GM21737 (cell line): ENCODE data around the gene SF3A1.
"Not testable (repeated sequence)": the region's sequence is repeated elsewhere in the genome, so short reads cannot be mapped to it uniquely, and the experiment has no call there.

ENCODE experiments used
- ATAC-seq: cut with Tn5 transposase; IDR thresholded peaks from one replicate; pipeline ENCODE4 v1.9.1; 2021; ENCODE audit warnings: mild to moderate bottlenecking, moderate library complexity; ENCODE audit not compliant: unreplicated experiment

Gene SF3A1

DNA sequence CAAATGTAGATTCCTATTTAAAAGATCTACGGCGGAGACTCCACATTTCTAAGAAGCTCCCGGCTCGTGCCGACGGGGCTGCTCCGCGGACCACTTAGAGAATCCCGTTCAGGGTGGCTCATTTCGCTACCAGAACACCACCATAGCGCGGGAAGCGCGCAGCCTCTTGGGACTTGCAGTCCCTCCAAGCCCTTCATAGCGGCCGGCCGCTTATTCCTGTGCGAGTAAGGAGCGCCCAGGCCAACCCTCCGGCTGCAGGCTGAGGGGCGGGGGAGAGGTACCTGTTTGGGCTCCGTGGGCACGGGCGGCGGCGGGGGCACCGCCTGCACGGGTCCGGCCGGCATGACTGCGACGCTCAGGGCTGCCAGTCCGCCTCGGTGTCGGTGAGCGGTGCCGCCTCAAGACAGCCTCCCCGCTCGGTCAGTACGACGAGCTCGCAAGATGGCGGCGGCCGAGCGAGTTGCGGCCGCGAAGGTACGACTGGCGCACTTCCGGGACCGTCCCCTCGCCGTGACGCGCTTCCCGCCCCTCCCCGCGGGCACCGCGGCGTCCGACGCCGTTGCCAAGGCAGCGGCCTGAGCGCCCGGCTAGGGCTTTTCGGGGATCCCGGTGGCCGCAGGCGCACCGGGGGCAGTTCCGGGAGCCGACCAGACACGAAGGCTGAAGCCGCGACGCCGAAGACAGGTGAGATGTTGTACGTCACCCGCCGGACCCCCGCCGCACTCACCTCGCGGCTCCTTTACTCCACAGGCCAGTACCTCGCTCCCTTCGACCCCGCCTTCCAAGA lies at the start of gene SF3A1, which contains the start of gene CCDC157:
Gene SF3A1, minus strand, starts transcription at position 446 of the 787 bp plus-strand sequence. Its CDS starts 102 bp downstream, at position 344.
Gene CCDC157, plus strand, starts transcription at position 559 of the 787 bp plus-strand sequence. CDS start 8,994 bp downstream, outside the sequence.
- peak; percentile 82 for ATAC-seq

DNA sequence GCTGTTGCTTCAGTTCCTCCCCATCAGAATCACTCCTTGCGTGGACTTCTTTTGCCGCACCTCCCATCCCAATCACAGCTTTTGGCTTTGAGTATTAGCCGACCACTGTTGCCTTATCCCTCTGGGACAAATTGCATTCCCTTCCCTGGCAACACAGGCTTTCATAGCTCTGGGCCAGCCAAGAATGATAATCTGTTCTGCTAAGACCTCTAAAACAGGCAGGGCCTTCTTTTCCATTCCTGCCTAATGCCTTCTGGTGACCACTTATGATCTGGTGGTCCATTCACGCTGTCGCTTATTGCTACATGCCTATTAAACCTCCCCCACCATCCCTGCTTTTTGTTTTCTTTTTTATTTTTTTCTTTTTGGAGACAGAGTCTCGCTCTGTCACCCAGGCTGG lies 49.7 kb upstream of the SF3A1 start:
- no peak for ATAC-seq

GRCh38 chr22:30405731-30406130 lies 49.0 kb upstream of the SF3A1 start:
- ATAC-seq, result no peak

GRCh38 chr22:30404307-30404706 lies 47.6 kb upstream of the SF3A1 start:
- no peak for ATAC-seq

GRCh38 chr22:30402766-30403104 lies 46.0 kb upstream of the SF3A1 start:
- not testable (repeated sequence) for ATAC-seq

DNA sequence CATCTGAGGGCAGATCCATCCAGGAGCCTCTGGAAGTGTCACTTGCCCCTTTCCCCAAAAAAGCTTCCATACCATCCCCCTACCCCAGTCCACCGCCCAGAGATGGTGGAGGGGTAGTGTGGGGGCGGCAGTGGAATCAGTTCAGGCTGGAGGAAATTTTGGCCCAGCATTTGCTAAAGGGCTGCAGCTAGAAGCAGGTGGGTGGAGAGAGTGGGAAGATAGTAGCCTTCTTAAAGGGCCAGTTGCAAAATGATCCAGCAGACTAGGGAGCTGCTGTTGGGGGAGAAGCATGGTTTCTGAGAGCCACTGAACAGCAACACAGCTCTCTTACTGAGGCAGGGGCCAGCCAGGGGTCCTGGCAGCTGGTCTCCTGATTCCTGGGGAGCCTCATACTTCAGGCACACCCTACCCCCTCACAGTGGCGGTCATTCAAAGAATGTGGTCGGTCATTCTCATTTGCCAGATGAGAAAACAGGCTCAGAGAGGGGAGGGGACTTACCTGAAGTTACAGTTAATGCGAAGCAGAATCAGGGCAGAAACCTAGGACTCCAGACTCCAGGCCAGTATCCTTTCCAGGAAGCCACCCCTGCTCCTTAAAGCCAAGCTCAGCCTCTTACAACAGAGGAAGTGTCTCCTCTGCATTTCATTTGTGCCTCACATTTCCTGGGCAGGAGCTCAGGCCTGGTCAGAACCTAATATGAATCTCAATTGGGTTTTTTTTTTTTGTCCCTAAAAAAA lies 45.5 kb upstream of the SF3A1 start:
- ATAC-seq, result no peak

GRCh38 chr22:30401024-30401423 lies 44.3 kb upstream of the SF3A1 start:
- ATAC-seq, result not testable (repeated sequence)

DNA sequence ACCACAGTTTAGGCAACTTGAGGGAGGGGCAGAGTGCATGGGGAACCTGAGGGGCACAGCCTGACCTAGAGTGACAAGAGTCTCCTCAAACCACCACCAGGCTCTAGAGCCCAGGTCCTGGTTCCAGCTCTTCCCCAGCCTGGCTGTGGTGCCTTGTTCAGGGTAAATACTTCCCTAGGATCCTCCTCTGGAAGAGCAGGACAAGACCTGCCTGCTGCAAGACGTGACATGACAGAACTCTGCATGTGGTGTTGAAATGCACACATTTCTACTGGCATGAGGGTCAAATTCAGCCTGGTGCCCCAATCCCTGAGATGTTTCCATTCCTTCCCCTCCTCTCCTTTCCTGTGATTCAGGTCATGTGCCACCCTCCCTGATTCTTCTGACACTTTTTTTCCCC lies 43.5 kb upstream of the SF3A1 start:
- ATAC-seq, result no peak

DNA sequence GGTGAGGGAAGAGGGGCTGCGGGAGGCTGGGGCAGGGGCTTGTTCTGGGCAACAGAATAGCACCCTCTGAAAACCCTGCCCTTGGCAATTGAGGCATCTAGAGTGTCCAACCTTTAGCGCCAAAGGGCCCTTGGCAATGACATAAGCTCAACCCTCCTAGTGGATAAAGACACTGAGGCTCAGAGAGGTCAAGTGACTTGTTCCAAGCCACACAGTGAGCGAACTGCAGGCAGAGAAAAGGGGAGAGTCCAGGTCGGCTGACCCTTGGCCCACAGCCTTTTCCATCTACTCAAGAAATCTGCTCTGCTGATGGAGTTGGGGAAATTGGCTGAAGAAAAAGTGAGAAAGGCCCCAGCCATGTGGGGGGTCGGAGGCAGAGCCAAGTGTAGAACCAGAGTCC lies 43.0 kb upstream of the SF3A1 start:
- no peak for ATAC-seq

DNA sequence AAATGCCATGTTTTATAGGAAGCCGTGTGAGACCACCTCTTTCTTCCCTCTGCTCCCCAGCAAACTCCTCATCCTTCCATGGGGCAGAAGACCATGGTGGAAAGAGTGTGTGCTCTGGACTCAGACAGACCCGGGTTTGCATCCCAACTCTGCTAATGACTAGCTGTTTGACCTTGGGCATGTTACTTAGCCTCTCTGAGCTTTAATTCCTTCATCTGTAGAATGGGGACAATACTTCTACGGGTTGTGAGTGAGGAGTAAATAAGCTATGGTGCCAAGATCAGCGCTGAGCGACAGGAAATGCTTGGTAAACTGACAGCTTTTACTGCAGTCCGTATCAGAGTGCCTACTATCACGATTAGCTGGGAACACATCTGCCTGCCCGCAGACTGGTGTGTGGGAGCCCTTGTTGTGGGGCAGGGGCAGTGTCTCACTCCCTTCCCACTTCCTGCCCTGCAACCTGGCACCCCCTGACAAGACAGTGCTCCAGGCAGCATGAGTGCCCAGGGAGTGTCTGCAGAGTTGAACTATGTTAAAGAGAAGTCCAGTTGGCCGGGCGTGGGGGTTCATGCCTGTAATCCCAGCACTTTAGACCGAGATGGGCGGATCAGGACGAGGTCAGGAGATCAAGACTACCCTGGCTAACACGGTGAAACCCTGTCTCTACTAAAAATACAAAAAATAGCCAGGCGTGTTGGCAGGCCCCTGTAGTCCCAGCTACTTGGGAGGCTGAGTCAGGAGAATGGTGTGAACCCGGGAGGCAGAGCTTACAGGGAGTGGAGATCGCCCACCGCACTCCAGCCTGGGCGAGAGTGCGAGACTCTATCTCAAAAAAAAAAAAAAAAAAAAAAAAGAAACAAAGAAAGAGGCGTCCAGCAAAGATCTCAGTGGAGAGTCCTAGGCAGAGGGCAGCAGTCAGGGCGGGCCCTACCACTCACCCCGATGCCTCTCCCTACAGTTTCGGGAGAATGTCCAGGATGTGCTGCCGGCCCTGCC lies 42.3 kb upstream of the SF3A1 start:
- no peak for ATAC-seq

GRCh38 chr22:30397656-30398635 lies 41.3 kb upstream of the SF3A1 start:
- ATAC-seq, result no peak

DNA sequence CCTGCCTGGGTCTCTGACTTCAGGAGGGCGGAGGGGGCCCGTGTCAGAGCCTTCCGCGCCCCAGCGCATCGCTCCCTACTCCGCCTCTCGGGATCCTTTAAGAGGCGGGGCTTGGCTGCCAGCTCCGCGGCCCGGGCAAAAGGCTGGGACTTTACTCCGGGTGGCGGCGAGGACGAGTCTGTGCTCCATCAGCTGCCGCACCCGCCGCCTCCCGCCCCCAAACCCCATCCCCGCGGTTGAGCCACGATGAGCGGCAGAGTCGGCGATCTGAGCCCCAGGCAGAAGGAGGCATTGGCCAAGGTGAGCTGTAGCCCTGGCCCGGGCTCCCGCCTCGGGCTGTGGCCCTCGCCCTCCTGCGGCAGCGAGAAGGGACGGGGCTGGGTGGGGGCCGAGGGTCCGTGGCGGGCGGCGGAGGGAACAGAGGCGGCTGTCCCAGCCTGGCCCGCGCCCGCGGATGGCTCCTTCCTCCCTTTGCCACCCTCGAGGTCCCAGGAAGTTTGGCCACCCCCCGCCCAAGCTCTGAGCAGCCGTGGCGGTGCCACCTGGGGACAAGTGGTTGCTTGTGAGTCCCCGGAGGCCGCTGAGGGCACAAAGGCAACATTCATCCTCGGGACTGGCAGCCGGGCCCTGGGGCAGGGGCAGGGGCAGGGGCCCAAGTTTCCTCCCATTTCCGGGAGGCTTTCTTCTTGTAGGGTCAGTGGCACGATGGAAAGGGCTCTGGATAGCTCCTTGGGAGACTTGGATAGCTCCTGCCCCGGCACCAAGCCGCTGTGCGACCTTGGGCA lies 40.4 kb upstream of the SF3A1 start, which contains the start of gene SEC14L2:
Gene SEC14L2, plus strand, starts transcription at position 148 of the 785 bp plus-strand sequence. Its CDS starts 99 bp downstream, at position 247.
- no peak for ATAC-seq

GRCh38 chr22:30393885-30394284 lies 37.2 kb upstream of the SF3A1 start:
- ATAC-seq, result no peak

- no peak for ATAC-seq
Observed at GRCh38 chr22:30393322-30393680, 36.6 kb upstream of the SF3A1 start.

GRCh38 chr22:30392661-30393321 lies 36.1 kb upstream of the SF3A1 start:
- no peak for ATAC-seq

DNA sequence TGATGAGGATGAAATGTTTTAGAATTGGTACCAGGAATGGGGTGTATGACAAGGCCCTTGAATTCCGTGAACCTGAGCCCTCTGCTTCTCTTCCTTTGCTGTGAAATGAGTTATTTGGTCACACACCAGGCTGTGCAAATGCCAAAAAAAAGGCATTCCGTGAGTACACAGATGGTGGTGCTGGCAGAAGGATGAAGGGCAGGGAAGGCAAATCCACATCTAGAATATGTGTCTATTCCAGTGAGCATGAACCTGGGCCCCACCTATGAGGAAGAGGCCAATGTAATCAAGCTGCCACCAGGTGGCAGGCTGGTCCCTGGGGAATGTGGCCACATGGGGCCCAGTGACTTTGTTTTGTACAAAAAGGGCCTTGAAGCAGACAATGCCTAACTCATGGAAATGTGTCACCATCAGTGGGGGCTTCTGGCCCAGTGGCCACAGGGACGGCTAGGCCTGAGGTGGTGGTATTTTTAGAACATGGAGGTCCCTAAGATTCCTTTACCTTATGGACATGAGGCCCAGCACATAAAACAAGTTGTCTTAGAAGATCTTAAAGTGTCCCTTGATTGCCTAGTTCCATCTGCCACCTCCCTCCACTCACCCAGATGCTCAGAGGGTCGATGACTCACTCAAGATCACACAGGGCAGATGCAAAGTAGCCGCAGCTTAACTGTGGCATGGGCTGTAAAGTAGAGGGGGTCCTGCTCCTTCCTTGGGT lies 34.4 kb upstream of the SF3A1 start:
- no peak for ATAC-seq

DNA sequence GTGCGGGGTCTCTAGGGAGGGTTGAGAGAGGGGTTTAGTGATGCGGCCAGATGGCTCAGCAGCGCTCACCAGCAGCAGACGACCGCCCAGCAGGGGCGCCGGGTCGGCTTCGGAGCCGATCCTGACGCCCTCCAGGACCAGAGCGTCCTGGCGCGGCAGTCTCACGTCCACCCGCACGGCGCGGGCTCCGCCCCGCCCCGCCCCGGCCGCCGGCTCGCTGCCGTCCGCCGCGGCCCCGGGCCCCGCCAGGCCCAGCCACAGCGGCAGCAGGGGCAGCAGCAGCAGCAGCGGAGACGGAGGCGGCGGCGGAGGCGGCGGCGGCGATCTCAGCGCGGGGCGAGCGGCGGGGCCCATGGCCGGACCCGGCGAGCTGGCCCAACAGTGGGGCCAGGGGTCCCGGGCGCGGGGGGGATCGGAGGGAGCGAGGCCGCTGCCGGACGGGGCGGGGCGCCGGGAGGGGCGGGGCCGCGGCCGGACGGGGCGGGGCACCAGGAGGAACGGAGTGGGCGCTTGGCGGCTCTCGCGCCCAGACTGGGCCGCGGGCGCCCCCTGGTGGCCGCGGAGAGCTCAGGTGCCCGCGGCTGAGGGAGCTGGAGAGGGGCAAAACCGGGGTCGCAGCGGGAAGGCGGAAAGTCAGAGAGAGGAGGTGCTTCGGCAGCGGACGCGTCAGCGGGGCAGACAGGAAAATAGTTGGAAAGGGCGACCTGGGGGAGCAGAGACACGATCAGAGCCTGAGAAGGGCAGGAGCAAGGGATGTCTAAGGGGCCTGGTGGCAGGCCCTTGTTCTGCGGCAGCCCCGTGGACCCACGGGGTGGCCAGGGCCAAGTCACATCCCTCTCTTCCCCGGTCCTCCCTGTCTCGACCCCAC lies 30.5 kb upstream of the SF3A1 start, which contains the start of gene RNF215:
Gene RNF215, minus strand, starts transcription at position 452 of the 868 bp plus-strand sequence. Its CDS starts 98 bp downstream, at position 354.
- peak; percentile 78 for ATAC-seq
